ENCODE results near the gene COPS7B. TPM values are rescaled to one million over a fixed set of nuclear protein-coding genes. Genes with fewer than 3 reads are reported as not detected.
A peak's percentile ranks its signal among the peaks of the same experiment; 100 is the strongest.

The COPS7B gene
- total RNA-seq, 1 experiment from 2014 or later, result 52.9 TPM

- no peaks in the 10 kb centered on the region for H3F3A ChIP-seq (ENCODE audit: insufficient read depth, low read depth)
- H3K36me3 ChIP-seq (ENCODE audit: low read depth), result no peaks in the 10 kb centered on the region
- H3K27ac ChIP-seq, result no peak overlapping the region
- peaks cover 31% of the 10 kb centered on the region for H3K27me3 ChIP-seq (ENCODE audit: insufficient read depth, low read depth)
- BruUV-seq (replicated peaks), result no TSS peak
- no peaks in the 10 kb centered on the region for H3K9me3 ChIP-seq (ENCODE audit: insufficient read depth, low read depth)
- no peak for TF ChIP-seq EZH2 (IDR thresholded peaks at IDR 0.05; ENCODE audit: low read depth)
- no peak for TF ChIP-seq CTCF (conservative IDR thresholded peaks at IDR 0.05)
- no peaks in the 10 kb centered on the region for H4K20me1 ChIP-seq (ENCODE audit: insufficient read depth)
- POLR2A ChIA-PET (ENCODE audit: unreplicated experiment), result no interaction called here
- intact Hi-C loops (cut with micrococcal nuclease; ENCODE audit: unreplicated experiment), result loop anchor here (5.0 kb wide), 2 partner anchors 241 to 289 kb away; no protein-coding TSS in a partner anchor
- H3K4me2 ChIP-seq, result no peak overlapping the region
- H3K4me3 ChIP-seq, result no peak overlapping the region
- CTCF ChIA-PET, result no interaction called here
- H3K4me1 ChIP-seq (replicated peaks; ENCODE audit: insufficient read depth), result no peaks in the 10 kb centered on the region
- H2AFZ ChIP-seq, result no peak overlapping the region
- no peaks in the 10 kb centered on the region for H3K9me2 ChIP-seq (ENCODE audit: insufficient read depth)
- no peaks in the 10 kb centered on the region for H3K79me2 ChIP-seq (ENCODE audit: low read depth)
- DNase-seq, result no peak
Observed at GRCh38 chr2:231853105-231853504, 66.9 kb downstream of the COPS7B start.

GRCh38 chr2:231854616-231855125 is 68.4 kb downstream of the COPS7B start:
- Histone ChIP-seq H3K9me3 (ENCODE audit: insufficient read depth, low read depth) (no peaks in the 10 kb centered on the region), H3K4me3 (no peak overlapping the region), H3F3A (ENCODE audit: insufficient read depth, low read depth) (no peaks in the 10 kb centered on the region), H3K27ac (no peak overlapping the region), H3K9me2 (ENCODE audit: insufficient read depth) (no peaks in the 10 kb centered on the region), H3K36me3 (ENCODE audit: low read depth) (no peaks in the 10 kb centered on the region), H3K79me2 (ENCODE audit: low read depth) (no peaks in the 10 kb centered on the region), H2AFZ (no peak overlapping the region), H3K4me2 (peak overlapping the region; percentile 15; the same call in 1 of the 2 replicates), H4K20me1 (ENCODE audit: insufficient read depth) (no peaks in the 10 kb centered on the region), H3K27me3 (ENCODE audit: insufficient read depth, low read depth) (peaks cover 19% of the 10 kb centered on the region), H3K4me1 (replicated peaks; ENCODE audit: insufficient read depth) (no peaks in the 10 kb centered on the region)
- DNase-seq, result peak in 1 of 2 experiments; percentile 81
- ChIA-PET CTCF (no interaction called here), POLR2A (ENCODE audit: unreplicated experiment) (interaction anchor here (0.5 kb wide), 1 partner anchor 54 kb away, joined by 4 read pairs; no protein-coding TSS in a partner anchor)
- BruUV-seq (replicated peaks), result no TSS peak
- TF ChIP-seq EZH2 (IDR thresholded peaks at IDR 0.05; ENCODE audit: low read depth), result no peak
- no peak for TF ChIP-seq CTCF (conservative IDR thresholded peaks at IDR 0.05)
- intact Hi-C loops (cut with micrococcal nuclease; ENCODE audit: unreplicated experiment), result loop anchor here (5.0 kb wide), 2 partner anchors 242 to 288 kb away; no protein-coding TSS in a partner anchor

- H2AFZ ChIP-seq, result no peak overlapping the region
- CTCF ChIA-PET, result no interaction called here
- DNase-seq, result no peak
- intact Hi-C loops (cut with micrococcal nuclease; ENCODE audit: unreplicated experiment), result no loop called here
- TF ChIP-seq CTCF (conservative IDR thresholded peaks at IDR 0.05) (no peak), EZH2 (IDR thresholded peaks at IDR 0.05; ENCODE audit: low read depth) (no peak)
- no peaks in the 10 kb centered on the region for H3K9me2 ChIP-seq (ENCODE audit: insufficient read depth)
- H3K79me2 ChIP-seq (ENCODE audit: low read depth), result no peaks in the 10 kb centered on the region
- BruUV-seq (replicated peaks), result no TSS peak
- no peaks in the 10 kb centered on the region for H3F3A ChIP-seq (ENCODE audit: insufficient read depth, low read depth)
- H3K4me2 ChIP-seq, result no peak overlapping the region
- H3K27me3 ChIP-seq (ENCODE audit: insufficient read depth, low read depth), result no peaks in the 10 kb centered on the region
- H3K4me1 ChIP-seq (replicated peaks; ENCODE audit: insufficient read depth), result no peaks in the 10 kb centered on the region
- no peaks in the 10 kb centered on the region for H4K20me1 ChIP-seq (ENCODE audit: insufficient read depth)
- H3K4me3 ChIP-seq, result no peak overlapping the region
- H3K36me3 ChIP-seq (ENCODE audit: low read depth), result no peaks in the 10 kb centered on the region
- POLR2A ChIA-PET (ENCODE audit: unreplicated experiment), result no interaction called here
- H3K9me3 ChIP-seq (ENCODE audit: insufficient read depth, low read depth), result no peaks in the 10 kb centered on the region
- no peak overlapping the region for H3K27ac ChIP-seq
Observed at GRCh38 chr2:231856959-231857358, 70.7 kb downstream of the COPS7B start.

Other genes with a start within 250 kb of the COPS7B start
- not detected in 2 replicates for gene TEX44, start 193.6 kb upstream of the COPS7B start, total RNA-seq (2021)
- gene PTMA, start 77.9 kb upstream of the COPS7B start, total RNA-seq (2021), result 1,200 and 1,260 TPM in 2 replicates
- 32.2 and 32.9 TPM in 2 replicates for gene PDE6D, start 5.2 kb upstream of the COPS7B start, total RNA-seq (2021)
- not detected in 2 replicates for gene NPPC, start 140.0 kb downstream of the COPS7B start, total RNA-seq (2021)
- 30.4 and 39.1 TPM in 2 replicates for gene DIS3L2, start 175.3 kb downstream of the COPS7B start, total RNA-seq (2021)

Data from PC-9 (cell line).